GM08714 (cell line): ENCODE results near the gene CYP1A2.
"Not testable (repeated sequence)": the region's sequence is repeated elsewhere in the genome, so short reads cannot be mapped to it uniquely, and the experiment has no call there.

Source experiments
- H3K4me3 ChIP-seq: fragments of 200-500 bp; sonication (Bioruptor generic); 2 replicates; pipeline ENCODE4 v1.5.1; 2014; ENCODE audit warnings: mild to moderate bottlenecking, low read length, inconsistent platforms
- ZNF274 ChIP-seq: IDR thresholded peaks from 2 replicates; pipeline ENCODE4 v1.6.1; 2012; ENCODE audit warnings: mild to moderate bottlenecking, low read depth, low read length

CYP1A2 gene

DNA sequence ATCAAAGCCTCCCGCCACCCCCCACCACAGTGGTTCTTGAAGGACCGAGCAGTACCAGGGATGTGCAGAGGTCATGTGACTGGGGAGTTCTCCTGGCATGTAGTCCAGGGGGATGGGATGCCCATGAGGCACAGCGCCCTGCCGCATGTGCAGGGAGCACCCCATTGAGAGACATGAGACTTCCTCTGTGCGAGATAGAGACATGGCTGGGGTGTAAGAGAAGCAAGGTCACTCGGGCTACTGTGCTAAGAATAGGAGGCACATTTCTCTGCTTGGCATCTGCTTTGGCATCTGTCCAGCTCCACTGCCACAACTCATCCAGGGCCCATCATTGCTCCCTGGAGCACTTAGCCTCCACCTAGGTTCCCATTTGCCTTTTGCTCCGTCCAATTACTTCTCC, 20.9 kb upstream of the CYP1A2 start:
- no peak for TF ChIP-seq ZNF274
- H3K4me3 ChIP-seq = no peak overlapping the region

DNA sequence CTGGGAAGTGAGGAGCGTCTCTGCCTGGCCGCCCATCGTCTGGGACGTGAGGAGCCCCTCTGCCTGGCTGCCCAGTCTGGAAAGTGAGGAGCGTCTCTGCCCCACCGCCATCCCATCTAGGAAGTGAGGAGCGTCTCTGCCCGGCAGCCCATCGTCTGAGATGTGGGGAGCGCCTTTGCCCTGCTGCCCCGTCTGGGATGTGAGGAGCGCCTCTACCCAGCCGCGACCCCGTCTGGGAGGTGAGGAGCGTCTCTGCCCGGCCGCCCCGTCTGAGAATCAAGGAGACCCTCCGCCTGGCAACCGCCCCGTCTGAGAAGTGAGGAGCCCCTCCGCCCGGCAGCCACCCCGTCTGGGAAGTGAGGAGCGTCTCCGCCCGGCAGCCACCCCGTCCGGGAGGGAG, 19.9 kb upstream of the CYP1A2 start:
- H3K4me3 ChIP-seq = not testable (repeated sequence)

DNA sequence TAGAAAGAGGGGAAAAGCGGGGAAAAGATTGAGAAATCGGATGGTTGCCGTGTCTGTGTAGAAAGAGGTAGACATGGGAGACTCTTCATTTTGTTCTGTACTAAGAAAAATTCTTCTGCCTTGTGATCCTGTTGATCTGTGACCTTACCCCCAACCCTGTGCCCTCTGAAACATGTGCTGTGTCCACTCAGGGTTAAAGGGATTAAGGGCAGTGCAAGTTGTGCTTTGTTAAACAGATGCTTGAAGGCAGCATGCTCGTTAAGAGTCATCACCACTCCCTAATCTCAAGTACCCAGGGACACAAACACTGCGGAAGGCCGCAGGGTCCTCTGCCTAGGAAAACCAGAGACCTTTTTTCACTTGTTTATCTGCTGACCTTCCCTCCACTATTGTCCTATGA, 19.3 kb upstream of the CYP1A2 start:
- H3K4me3 ChIP-seq = not testable (repeated sequence)

DNA sequence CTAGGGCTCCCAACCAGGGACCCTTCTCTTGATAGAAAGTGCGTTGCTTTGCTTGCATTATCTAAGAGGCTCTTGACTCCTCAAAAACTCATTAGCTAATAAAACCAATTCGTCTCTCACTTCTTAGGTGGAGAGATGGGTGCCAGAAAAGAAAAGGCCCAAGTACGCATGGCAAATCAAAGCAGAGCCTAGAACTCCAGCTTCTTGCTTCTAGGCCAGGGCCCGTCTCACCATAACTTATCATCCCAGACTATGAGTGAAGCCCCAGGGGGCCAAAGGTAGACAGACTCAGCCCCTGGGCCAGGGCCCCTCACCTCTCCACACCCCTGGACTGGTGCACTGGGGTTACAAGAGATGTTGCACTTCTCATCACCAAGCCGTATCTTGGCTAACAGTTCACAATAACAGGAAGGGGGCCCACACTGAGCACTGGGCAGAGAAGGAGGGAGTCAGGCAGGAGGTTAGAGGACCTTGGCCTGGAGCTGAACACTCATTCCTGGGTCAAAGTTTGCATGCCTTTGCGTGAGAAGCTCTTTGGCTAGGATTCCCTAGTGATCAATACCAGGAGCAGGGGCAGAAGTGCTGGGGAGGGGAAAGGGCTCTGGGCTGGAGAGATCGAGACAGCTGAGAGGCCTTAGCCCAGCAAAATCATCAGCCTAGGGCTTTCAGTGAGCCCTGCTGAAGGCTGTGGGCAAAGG, 17.9 kb upstream of the CYP1A2 start:
- TF ChIP-seq ZNF274 = no peak
- H3K4me3 ChIP-seq = no peak overlapping the region

DNA sequence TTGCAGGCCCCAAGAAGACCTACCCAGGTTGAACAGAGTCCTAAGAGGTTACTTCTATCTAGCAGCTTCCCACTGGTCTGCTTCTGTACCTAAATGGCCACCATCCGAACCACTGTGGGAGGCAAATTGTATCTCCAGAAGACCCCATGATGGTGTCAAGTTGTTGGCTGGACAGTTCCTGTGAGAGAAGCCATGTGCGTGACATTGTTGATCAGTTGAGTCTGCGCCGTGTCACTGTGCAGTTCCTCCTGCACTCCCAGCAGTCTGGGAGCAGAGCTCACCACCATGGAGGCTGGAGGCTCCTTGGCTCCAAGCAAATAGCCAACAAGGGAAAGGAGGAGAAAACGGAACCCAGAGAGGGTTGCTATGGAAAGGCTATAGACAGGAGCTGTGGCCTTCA, 15.8 kb upstream of the CYP1A2 start:
- H3K4me3 ChIP-seq = no peak overlapping the region
- TF ChIP-seq ZNF274 = no peak

DNA sequence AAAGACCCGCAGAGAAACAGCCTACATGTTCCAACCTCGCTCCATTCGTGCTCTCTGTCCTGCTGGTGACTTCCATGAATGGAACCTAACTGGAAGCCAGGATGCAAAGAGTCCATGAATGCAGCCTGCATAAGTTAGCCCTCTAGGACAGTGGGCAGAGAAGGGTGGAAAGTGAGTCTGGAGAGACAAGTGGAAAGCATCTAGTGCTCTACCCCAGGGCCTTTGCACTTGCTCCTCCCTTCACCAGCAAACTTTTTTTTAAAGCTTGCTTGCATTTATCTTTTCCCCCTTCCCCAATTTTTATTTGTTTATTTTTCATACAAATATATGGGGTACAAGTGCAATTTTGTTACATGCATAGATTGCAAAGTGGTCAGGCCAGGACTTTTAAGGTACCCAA, 15.4 kb upstream of the CYP1A2 start:
- no peak overlapping the region for H3K4me3 ChIP-seq
- no peak for TF ChIP-seq ZNF274

DNA sequence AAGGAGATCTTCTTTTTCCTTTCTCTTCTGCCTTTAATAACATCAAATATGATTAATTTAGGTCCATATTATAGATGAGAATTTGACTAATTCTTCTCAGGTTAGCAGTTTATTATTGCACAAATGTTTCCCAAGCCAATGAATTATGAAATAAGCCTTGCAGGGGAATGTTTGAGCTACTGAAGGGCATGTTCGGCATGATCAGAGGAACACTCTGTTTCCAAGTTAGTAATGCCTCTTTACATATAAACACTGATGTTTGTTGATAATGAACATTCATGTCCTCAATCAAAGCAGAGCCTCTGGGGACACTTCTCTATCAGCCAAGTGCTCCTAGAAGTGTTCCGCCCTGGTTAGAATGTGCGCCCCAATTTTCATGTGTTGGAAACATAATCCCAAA, 13.3 kb upstream of the CYP1A2 start:
- H3K4me3 ChIP-seq = no peak overlapping the region
- no peak for TF ChIP-seq ZNF274

DNA sequence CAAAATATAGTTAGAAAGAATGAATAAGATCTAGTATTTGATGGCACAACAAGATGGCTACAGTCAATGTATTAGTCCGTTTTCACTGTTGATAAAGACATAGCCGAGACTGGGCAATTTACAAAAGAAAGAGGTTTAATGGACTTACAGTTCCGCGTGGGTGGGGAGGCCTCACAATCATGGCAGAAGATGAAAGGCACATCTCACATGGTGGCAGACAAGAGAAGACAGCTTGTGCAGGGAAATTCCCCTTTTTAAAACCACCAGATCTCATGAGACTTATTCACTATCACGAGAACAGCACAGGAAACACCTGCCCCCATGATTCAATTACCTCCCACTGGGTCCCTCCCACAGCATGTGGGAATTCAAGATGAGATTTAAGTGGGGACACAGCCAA, 10.4 kb upstream of the CYP1A2 start:
- H3K4me3 ChIP-seq = not testable (repeated sequence)

DNA sequence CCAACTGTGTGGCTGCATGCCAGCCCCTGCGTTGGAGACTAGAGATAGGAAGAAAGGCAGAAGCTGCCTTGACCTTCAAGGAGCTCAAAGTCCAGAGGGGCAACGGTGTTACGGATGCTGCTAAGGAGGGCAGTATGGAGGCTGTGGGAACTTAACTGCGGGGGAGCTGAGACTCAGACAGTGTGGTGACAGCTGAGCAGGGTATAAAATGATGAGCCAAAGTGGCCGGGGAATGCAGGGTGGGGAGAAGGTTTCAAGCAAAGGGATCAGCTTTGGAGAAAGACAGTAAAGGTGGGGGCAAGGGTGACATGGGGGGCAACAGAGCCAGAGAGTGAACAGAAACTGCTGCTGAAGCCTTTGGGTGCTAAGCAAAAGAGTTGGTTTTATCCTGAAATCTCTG, 6.2 kb upstream of the CYP1A2 start:
- TF ChIP-seq ZNF274 = no peak
- H3K4me3 ChIP-seq = no peak overlapping the region

DNA sequence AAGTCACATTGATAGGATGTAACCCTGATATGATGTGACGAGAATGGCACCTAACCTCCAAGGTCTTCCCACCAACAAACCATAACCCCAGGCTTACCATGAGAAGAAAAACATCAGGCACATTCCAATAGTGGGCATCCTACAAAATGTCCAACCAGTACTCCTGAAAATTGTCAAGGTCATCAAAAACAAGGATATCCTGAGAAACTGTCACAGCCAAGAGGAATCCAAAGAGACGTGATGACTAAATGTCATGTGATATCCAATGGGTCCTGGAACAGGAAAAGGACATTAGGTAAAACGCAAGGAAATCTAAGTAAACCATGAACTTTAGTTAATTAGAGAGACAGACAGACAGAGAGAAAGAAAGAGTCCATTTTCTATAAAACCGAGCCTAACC, 2.3 kb upstream of the CYP1A2 start:
- no peak overlapping the region for H3K4me3 ChIP-seq
- TF ChIP-seq ZNF274 = no peak

DNA sequence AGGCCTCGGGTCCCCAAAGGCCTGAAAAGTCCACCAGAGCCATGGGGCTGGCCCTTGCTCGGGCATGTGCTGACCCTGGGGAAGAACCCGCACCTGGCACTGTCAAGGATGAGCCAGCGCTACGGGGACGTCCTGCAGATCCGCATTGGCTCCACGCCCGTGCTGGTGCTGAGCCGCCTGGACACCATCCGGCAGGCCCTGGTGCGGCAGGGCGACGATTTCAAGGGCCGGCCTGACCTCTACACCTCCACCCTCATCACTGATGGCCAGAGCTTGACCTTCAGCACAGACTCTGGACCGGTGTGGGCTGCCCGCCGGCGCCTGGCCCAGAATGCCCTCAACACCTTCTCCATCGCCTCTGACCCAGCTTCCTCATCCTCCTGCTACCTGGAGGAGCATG, 1.2 kb downstream of the CYP1A2 start:
- H3K4me3 ChIP-seq = no peak overlapping the region
- no peak for TF ChIP-seq ZNF274

DNA sequence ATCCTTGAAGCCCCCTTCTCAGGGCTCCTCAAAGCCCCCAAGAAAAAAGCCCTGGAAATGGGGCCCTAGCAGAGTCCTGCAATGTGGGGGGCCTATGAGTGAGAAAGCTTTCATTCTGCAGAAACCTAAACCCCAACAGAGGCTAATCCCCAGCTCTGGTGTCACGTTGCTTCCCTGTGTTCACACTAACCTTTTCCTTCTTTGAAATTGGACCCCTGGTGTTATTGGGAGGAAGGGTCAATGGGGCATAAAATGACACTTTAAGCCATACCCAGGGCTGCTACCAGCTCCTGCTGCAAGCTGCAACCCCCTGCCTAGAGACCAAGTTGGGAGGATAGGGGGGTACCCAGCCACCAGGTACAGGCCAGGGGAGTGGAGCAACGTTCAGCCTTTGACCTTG, 2.1 kb downstream of the CYP1A2 start:
- TF ChIP-seq ZNF274 = no peak
- H3K4me3 ChIP-seq = no peak overlapping the region

DNA sequence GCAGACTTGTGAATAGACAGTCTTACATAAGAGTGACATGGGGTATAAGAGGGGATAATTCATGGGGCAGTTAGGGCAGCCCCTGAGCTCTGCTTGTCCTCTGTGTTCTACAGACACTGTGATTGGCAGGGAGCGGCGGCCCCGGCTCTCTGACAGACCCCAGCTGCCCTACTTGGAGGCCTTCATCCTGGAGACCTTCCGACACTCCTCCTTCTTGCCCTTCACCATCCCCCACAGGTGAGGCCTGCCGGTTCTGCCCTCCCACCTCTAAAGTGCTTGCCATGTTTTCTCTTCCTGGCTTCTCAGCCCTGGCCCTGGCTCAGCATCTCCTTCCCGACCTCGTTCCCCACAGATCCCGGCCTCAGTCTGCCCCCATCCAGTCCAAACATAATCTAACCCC, 3.4 kb downstream of the CYP1A2 start:
- no peak overlapping the region for H3K4me3 ChIP-seq
- no peak for TF ChIP-seq ZNF274

DNA sequence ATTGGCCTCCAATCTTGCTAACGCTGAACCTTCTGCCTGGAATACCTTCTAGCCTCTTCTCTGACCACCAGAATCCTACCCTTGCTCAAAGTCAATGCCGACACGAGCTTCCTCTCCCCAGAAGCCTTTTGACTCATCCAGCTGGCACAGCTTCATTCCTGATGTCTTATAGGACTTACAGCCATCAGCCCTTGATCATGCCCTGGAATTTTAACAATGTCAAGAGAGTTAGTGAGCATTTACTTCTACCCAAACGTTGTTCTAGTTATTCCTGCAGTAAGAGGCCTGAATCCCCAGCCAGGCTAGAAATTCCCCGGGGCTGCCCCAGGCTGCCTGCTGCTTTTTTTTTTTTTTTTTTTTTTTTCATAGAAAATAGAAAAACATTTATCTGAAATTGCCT, 3.9 kb downstream of the CYP1A2 start:
- H3K4me3 ChIP-seq = no peak overlapping the region
- no peak for TF ChIP-seq ZNF274

DNA sequence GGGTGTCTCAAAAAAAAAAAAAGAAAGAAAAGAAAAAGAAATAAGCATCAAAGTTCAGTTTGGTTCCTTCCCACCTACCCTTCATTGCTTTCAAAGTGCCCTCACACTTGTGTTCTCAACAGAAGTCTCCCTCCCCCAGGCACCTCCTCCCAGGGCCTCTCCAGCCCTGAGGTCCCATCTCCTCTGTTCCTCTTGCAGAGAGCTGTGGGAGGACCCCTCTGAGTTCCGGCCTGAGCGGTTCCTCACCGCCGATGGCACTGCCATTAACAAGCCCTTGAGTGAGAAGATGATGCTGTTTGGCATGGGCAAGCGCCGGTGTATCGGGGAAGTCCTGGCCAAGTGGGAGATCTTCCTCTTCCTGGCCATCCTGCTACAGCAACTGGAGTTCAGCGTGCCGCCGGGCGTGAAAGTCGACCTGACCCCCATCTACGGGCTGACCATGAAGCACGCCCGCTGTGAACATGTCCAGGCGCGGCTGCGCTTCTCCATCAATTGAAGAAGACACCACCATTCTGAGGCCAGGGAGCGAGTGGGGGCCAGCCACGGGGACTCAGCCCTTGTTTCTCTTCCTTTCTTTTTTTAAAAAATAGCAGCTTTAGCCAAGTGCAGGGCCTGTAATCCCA, 6.1 kb downstream of the CYP1A2 start:
- no peak for TF ChIP-seq ZNF274

DNA sequence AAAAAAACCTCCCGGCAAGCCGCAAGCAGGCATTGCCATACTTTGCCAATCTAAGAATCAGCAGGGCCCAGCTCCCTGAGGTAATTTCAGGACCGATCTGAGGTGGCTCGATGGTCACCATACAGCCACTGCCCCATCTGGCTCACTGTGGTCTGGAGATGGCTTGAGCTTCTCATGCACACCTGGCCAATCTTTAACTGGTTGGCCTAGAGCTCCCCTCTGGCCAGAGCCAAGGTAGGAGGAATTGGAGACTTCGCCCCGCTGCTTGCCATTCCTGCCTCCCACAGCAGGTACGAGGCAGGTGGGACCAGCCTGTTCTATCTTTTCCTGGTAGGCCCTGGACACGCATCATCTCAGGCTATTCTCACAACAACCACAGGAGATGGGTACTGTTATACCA, 10.1 kb downstream of the CYP1A2 start:
- no peak for TF ChIP-seq ZNF274
- H3K4me3 ChIP-seq = no peak overlapping the region

More for the DNA sequence above, 6.1 kb downstream of the CYP1A2 start:
- no peak overlapping the region for H3K4me3 ChIP-seq
